OCI-LY1 (cell line): ENCODE measurements around the gene CLEC1A.

Source experiments
- H2AFZ ChIP-seq: fragments of 200-600 bp; sonication (generic), shearing (Covaris generic); 2 replicates; pipeline ENCODE4 v1.6.0; 2014; ENCODE audit warnings: antibody characterized with exemption, mild to moderate bottlenecking, low read length
- H3F3A ChIP-seq: fragments of 200-600 bp; sonication (generic), shearing (Covaris generic); 2 replicates; pipeline ENCODE4 v1.6.0; 2014; ENCODE audit warnings: mild to moderate bottlenecking, antibody characterized with exemption, low read length, moderate library complexity; ENCODE audit not compliant: insufficient read depth
- H3K27ac ChIP-seq: fragments of 200-600 bp; sonication (generic); 2 replicates; pipeline ENCODE4 v1.5.1; 2014; ENCODE audit warnings: low read length, mixed run types, mild to moderate bottlenecking, low read depth; ENCODE audit not compliant: poor library complexity, severe bottlenecking
- H3K27me3 ChIP-seq: fragments of 200-600 bp; sonication (generic); 2 replicates; pipeline ENCODE4 v1.6.0; 2014; ENCODE audit warnings: antibody characterized with exemption, mild to moderate bottlenecking, low read length, moderate library complexity; ENCODE audit not compliant: insufficient read depth
- H3K36me3 ChIP-seq: fragments of 200-600 bp; sonication (generic); 2 replicates; pipeline ENCODE4 v1.6.1; 2014; ENCODE audit warnings: mild to moderate bottlenecking, antibody characterized with exemption, low read length, moderate library complexity, mixed read lengths; ENCODE audit not compliant: insufficient read depth
- H3K4me1 ChIP-seq: fragments of 200-600 bp; sonication (generic); 2 replicates; pipeline ENCODE4 v1.5.1; 2014; ENCODE audit warnings: mild to moderate bottlenecking, low read length, moderate library complexity; ENCODE audit not compliant: insufficient read depth, severe bottlenecking
- H3K4me2 ChIP-seq: fragments of 200-600 bp; sonication (generic), shearing (Covaris generic); 2 replicates; pipeline ENCODE4 v1.6.1; 2014; ENCODE audit warnings: low read length
- H3K4me3 ChIP-seq: fragments of 200-600 bp; sonication (generic); 2 replicates; pipeline ENCODE4 v1.5.1; 2014; ENCODE audit warnings: low read length, low read depth, mild to moderate bottlenecking, mixed read lengths; ENCODE audit not compliant: poor library complexity, severe bottlenecking
- H3K79me2 ChIP-seq: fragments of 200-600 bp; shearing (Covaris generic); 2 replicates; pipeline ENCODE4 v1.6.1; 2016; ENCODE audit warnings: mixed run types, low read length, mixed read lengths; ENCODE audit not compliant: insufficient read depth
- H3K9ac ChIP-seq: fragments of 200-600 bp; sonication (generic), shearing (Covaris generic); 2 replicates; pipeline ENCODE4 v1.6.1; 2014; ENCODE audit warnings: mild to moderate bottlenecking, low read length, mixed read lengths
- H3K9me2 ChIP-seq: fragments of 200-600 bp; sonication (generic), shearing (Covaris generic); 2 replicates; pipeline ENCODE4 v1.6.1; 2014; ENCODE audit warnings: low read depth, mild to moderate bottlenecking, low read length, mixed read lengths
- H3K9me3 ChIP-seq: fragments of 200-600 bp; shearing (Covaris generic); 2 replicates; pipeline ENCODE4 v1.6.1; 2014; ENCODE audit warnings: low read length, mixed read lengths
- H4K20me1 ChIP-seq: fragments of 200-600 bp; sonication (generic), shearing (Covaris generic); 2 replicates; pipeline ENCODE4 v1.6.0; 2016; ENCODE audit warnings: mild to moderate bottlenecking, low read length; ENCODE audit not compliant: insufficient read depth
- EZH2 ChIP-seq: fragments of 200-600 bp; sonication (generic), shearing (Covaris generic); IDR thresholded peaks from 2 replicates; pipeline ENCODE4 v1.8.0; 2017; ENCODE audit warnings: borderline replicate concordance, mixed run types, mild to moderate bottlenecking, antibody characterized with exemption, low read length, moderate library complexity, mixed read lengths
- TF ChIP-seq, protein P1 (sequence below): fragments of 200-600 bp; sonication (generic), shearing (Covaris generic); IDR thresholded peaks from 2 replicates; pipeline ENCODE4 v1.5.1; 2017; ENCODE audit warnings: mild to moderate bottlenecking, antibody characterized with exemption, low read length, moderate library complexity, mixed read lengths

CLEC1A gene

DNA sequence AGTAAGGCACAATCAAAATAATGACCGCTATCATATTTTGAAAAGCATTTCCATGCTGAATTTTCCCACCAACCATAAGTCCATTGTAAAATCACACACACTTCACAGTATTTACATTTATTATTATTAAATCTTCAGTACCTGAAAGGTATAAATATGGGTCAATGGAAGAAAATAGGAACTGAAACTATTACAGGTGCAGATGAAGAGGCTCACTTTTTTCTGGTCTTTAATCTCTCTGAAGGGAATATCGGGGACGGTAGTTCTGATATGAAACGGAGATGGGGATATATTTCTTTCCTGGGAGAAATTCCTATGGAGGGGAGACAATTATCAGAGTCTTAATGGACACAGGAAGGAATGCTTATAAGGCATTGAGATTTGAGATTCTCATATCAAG is 28.4 kb downstream of the CLEC1A start:
- H3K9ac ChIP-seq = no peak overlapping the region
- no peak overlapping the region for H3K27ac ChIP-seq
- H3K9me3 ChIP-seq = no peaks in the 10 kb centered on the region
- no peaks in the 10 kb centered on the region for H3K9me2 ChIP-seq
- H3K79me2 ChIP-seq = no peaks in the 10 kb centered on the region
- no peaks in the 10 kb centered on the region for H3F3A ChIP-seq
- H2AFZ ChIP-seq = no peak overlapping the region
- no peak overlapping the region for H3K4me2 ChIP-seq
- H3K4me3 ChIP-seq = no peak overlapping the region
- H4K20me1 ChIP-seq = no peaks in the 10 kb centered on the region
- no peak for TF ChIP-seq EZH2
- TF ChIP-seq, protein P1, sequence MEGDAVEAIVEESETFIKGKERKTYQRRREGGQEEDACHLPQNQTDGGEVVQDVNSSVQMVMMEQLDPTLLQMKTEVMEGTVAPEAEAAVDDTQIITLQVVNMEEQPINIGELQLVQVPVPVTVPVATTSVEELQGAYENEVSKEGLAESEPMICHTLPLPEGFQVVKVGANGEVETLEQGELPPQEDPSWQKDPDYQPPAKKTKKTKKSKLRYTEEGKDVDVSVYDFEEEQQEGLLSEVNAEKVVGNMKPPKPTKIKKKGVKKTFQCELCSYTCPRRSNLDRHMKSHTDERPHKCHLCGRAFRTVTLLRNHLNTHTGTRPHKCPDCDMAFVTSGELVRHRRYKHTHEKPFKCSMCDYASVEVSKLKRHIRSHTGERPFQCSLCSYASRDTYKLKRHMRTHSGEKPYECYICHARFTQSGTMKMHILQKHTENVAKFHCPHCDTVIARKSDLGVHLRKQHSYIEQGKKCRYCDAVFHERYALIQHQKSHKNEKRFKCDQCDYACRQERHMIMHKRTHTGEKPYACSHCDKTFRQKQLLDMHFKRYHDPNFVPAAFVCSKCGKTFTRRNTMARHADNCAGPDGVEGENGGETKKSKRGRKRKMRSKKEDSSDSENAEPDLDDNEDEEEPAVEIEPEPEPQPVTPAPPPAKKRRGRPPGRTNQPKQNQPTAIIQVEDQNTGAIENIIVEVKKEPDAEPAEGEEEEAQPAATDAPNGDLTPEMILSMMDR = no peak
- H3K4me1 ChIP-seq = no peaks in the 10 kb centered on the region
- H3K27me3 ChIP-seq = no peaks in the 10 kb centered on the region
- no peaks in the 10 kb centered on the region for H3K36me3 ChIP-seq

DNA sequence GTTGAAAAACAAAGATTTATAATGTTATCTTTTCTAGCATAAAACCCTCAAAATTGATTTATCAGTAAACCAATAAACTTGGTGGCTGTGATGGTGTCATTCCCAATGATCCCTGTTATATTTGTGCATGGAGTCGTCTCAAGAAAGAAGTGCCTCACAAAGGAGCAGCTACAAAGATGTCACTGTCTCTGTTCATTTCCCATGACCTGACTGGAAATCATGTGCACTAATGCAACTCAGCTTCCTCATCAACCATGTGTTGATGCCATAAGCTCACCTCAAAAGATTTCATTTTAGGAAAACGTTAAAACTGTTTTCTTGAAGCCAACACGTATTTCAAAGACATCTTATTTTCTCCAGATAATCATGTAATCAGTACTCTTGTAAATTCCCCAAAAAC is 28.8 kb downstream of the CLEC1A start:
- no peaks in the 10 kb centered on the region for H3K27me3 ChIP-seq
- no peak overlapping the region for H3K9ac ChIP-seq
- H4K20me1 ChIP-seq = no peaks in the 10 kb centered on the region
- H3K79me2 ChIP-seq = no peaks in the 10 kb centered on the region
- H3K4me1 ChIP-seq = no peaks in the 10 kb centered on the region
- H3K9me2 ChIP-seq = no peaks in the 10 kb centered on the region
- no peak overlapping the region for H3K4me2 ChIP-seq
- H2AFZ ChIP-seq = no peak overlapping the region
- no peak overlapping the region for H3K27ac ChIP-seq
- H3K9me3 ChIP-seq = no peaks in the 10 kb centered on the region
- no peak overlapping the region for H3K4me3 ChIP-seq
- H3F3A ChIP-seq = no peaks in the 10 kb centered on the region
- no peaks in the 10 kb centered on the region for H3K36me3 ChIP-seq
- TF ChIP-seq, protein P1 = no peak
- no peak for TF ChIP-seq EZH2

DNA sequence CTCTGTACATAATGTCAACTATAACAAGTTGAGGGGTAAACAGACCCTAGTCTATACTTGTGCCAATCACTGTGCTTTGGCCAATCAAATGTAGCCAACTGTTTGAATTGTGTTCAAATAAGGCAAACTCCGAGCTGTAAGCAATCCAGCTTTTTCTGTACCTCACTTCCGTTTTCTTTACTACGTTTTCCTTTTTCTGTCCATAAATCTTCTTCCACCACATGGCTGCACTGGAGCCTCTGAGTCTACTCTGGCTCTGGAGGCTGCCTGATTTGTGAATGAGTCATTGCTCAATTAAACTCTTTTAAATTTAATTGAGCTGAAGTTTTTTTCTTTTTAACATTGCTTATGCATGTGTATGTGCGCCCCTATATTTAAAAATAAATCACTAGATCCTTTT is 29.7 kb downstream of the CLEC1A start:
- no peak overlapping the region for H2AFZ ChIP-seq
- no peak overlapping the region for H3K4me3 ChIP-seq
- no peaks in the 10 kb centered on the region for H3K79me2 ChIP-seq
- no peak overlapping the region for H3K9ac ChIP-seq
- H3K4me2 ChIP-seq = no peak overlapping the region
- no peaks in the 10 kb centered on the region for H3K27me3 ChIP-seq
- H3K9me3 ChIP-seq = no peaks in the 10 kb centered on the region
- no peaks in the 10 kb centered on the region for H3K9me2 ChIP-seq
- no peaks in the 10 kb centered on the region for H4K20me1 ChIP-seq
- H3K36me3 ChIP-seq = no peaks in the 10 kb centered on the region
- no peaks in the 10 kb centered on the region for H3F3A ChIP-seq
- H3K27ac ChIP-seq = no peak overlapping the region
- no peak for TF ChIP-seq EZH2
- TF ChIP-seq, protein P1 = no peak
- no peaks in the 10 kb centered on the region for H3K4me1 ChIP-seq
